ENCODE results near the gene FBXL15. TPM values are rescaled to one million over a fixed set of nuclear protein-coding genes. Genes with fewer than 3 reads are reported as not detected.

FBXL15 gene
- total and polyA plus RNA-seq, 10 donors: 16.7 to 28.7 (median 23.0) TPM

- Histone ChIP-seq H3K27ac (peak overlapping the region in 5 of 8 donors; percentile 26 to 82 (median 72)), H3K4me3 (peak overlapping the region; percentile 40 to 86 (median 47)), H3K4me1 (peaks cover 8 to 44% (median 28%) of the 10 kb centered on the region in 6 donors), H3K27me3 (replicated peaks in 1 of 7) (no peaks in the 10 kb centered on the region), H3K36me3 (peaks cover 0 to 2% (median 0%) of the 10 kb centered on the region in 6 donors), H3K9me3 (no peaks in the 10 kb centered on the region)
- TF ChIP-seq CTCF (IDR thresholded peaks at IDR 0.05 in 8 of 11, conservative IDR thresholded peaks at IDR 0.05 in 3 of 11) (peak in 1 of 11 experiments; percentile 22), POLR2AphosphoS5 (IDR thresholded peaks at IDR 0.05) (peak; percentile 80 to 93 (median 84)), POLR2A (IDR thresholded peaks at IDR 0.05) (peak in 1 of 3 donors; percentile 8)
- 2 to 4% (median 3%) methylated on average over 42 to 54 of the region's 54 CpGs for whole genome bisulfite sequencing, 5 donors
- intact Hi-C loops (cut with DNase I; ENCODE audit: low total_unique reads): no loop called here
- peak; percentile 98 for DNase-seq
Measured at GRCh38 chr10:102461187-102462054, 40.8 kb downstream of the FBXL15 start.

GRCh38 chr10:102462512-102463054 lies 41.9 kb downstream of the FBXL15 start:
- intact Hi-C loops (cut with DNase I; ENCODE audit: low total_unique reads): no loop called here
- peak overlapping the region in 1 of 8 donors; percentile 86 for H3K4me3 ChIP-seq

DNA sequence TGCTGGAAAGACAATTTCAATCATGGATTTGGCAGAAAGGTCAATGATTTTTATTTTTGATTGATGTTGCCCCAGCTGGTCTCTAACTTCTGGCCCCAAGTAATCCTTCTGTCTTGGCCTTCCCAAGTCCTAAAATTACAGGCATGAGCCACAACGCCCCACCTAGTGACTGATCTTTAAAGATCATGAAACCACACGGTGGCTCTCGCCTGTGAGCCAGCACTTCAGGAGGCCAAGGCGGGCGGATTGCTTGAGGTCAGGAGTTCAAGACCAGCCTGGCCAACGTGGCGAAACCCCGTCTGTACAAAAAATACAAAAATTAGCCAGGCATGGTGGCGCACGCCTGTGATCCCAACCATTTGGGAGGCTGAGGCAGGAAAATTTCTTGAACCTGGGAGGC lies 43.3 kb downstream of the FBXL15 start:
- Histone ChIP-seq H3K4me3 (no peak overlapping the region), H3K27me3 (replicated peaks in 1 of 7) (no peaks in the 10 kb centered on the region), H3K36me3 (peaks cover 0 to 4% (median 0%) of the 10 kb centered on the region in 6 donors), H3K27ac (no peak overlapping the region), H3K4me1 (peaks cover 8 to 59% (median 32%) of the 10 kb centered on the region in 6 donors), H3K9me3 (no peaks in the 10 kb centered on the region)
- TF ChIP-seq CTCF (IDR thresholded peaks at IDR 0.05 in 8 of 11, conservative IDR thresholded peaks at IDR 0.05 in 3 of 11) (no peak), POLR2AphosphoS5 (IDR thresholded peaks at IDR 0.05) (no peak), POLR2A (IDR thresholded peaks at IDR 0.05) (no peak)
- no peak for DNase-seq
- intact Hi-C loops (cut with DNase I; ENCODE audit: low total_unique reads): no loop called here
- WGBS, 5 donors: 81 to 90% (median 86%) methylated on average over 10 of the region's 10 CpGs

More at GRCh38 chr10:102462512-102463054, 41.9 kb downstream of the FBXL15 start:
- peak overlapping the region in 3 of 8 donors; percentile 21 to 82 (median 24) for H3K27ac ChIP-seq
- TF ChIP-seq CTCF (IDR thresholded peaks at IDR 0.05 in 8 of 11, conservative IDR thresholded peaks at IDR 0.05 in 3 of 11): no peak
- TF ChIP-seq POLR2A (IDR thresholded peaks at IDR 0.05): no peak
- TF ChIP-seq POLR2AphosphoS5 (IDR thresholded peaks at IDR 0.05): no peak
- peaks cover 8 to 45% (median 28%) of the 10 kb centered on the region in 6 donors for H3K4me1 ChIP-seq
- H3K27me3 ChIP-seq (replicated peaks in 1 of 7): no peaks in the 10 kb centered on the region
- 51 to 80% (median 69%) methylated on average over 6 of the region's 6 CpGs for WGBS, 5 donors
- no peaks in the 10 kb centered on the region for H3K36me3 ChIP-seq
- no peaks in the 10 kb centered on the region for H3K9me3 ChIP-seq
- no peak for DNase-seq

DNA sequence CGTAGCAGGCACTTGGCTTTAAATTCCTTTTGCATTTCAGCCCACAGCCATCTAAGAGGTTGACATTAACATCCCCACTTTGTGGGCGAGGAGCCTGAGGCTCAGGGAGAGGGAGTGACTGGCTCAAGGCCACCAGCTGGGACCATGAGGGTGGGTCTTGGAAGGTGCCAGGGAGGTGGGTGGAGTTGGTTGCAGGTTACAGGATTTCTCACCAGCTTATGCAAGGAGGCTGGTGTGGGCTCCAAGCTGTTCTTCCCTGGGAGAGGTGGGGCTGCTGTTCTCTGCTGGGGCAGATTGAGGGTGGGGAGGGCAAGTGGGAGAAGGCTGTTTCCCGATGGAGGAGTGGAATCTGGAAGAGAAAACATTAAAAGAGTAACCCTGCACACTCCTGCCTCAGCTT lies 44.8 kb downstream of the FBXL15 start:
- Histone ChIP-seq H3K9me3 (no peaks in the 10 kb centered on the region), H3K27me3 (replicated peaks in 1 of 7) (no peaks in the 10 kb centered on the region), H3K4me3 (no peak overlapping the region), H3K27ac (no peak overlapping the region), H3K4me1 (peaks cover 8 to 67% (median 31%) of the 10 kb centered on the region in 6 donors), H3K36me3 (peaks cover 0 to 12% (median 0%) of the 10 kb centered on the region in 6 donors)
- DNase-seq: no peak
- intact Hi-C loops (cut with DNase I; ENCODE audit: low total_unique reads): no loop called here
- TF ChIP-seq POLR2AphosphoS5 (IDR thresholded peaks at IDR 0.05) (no peak), CTCF (IDR thresholded peaks at IDR 0.05 in 8 of 11, conservative IDR thresholded peaks at IDR 0.05 in 3 of 11) (no peak), POLR2A (IDR thresholded peaks at IDR 0.05) (no peak)
- 71 to 90% (median 79%) methylated on average over 3 of the region's 3 CpGs for WGBS, 5 donors
